ENCODE data around the gene RPL28.

The RPL28 gene

DNA sequence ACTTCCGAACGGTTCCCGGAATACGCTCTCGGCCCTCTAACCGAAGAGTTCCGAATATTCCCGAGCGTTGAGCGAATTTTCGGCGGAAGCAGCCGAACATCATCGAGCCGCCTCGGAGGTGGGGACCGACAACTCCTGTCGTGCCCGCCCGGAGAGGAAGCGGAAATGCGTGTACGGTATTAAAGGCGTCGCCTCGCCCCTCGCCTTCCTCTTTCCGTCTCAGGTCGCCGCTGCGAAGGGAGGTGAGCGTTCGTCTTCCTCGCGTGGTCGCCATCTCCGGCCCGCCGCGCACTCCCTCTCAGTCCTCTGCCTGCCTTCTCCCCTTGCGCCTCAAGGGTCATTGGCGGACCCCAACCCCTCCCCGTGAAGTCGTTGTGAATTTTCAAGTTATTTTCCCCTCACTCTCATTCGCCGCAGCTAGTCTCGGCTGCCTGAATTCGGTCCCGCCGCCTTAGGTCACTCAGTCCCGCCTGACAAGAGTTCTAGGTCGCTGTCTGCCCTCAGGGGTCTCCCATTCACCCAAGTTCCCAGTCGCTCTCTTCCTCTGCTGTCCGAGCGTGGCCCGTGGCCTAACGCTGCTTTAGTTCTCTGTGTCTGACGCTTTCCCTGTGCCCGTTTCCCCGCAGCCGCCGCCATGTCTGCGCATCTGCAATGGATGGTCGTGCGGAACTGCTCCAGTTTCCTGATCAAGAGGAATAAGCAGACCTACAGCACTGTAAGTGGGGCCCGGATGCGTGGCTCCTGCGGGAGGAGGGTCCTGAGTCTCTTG, at the start of gene RPL28:
TSS of gene RPL28 (plus strand) at position 209 of the 769 bp plus-strand sequence. CDS start at position 635, 426 bp downstream.
- peak; percentile 92 for FAIRE-seq

GRCh38 chr19:55336101-55336500, 49.6 kb upstream of the RPL28 start:
- FAIRE-seq, result no peak

GRCh38 chr19:55339105-55339888, 46.4 kb upstream of the RPL28 start, which contains the start of gene KMT5C:
Gene KMT5C, plus strand, starts transcription at chr19:55339876. Its CDS starts 2,061 bp downstream, at chr19:55341937.
- FAIRE-seq, result peak; percentile 100

DNA sequence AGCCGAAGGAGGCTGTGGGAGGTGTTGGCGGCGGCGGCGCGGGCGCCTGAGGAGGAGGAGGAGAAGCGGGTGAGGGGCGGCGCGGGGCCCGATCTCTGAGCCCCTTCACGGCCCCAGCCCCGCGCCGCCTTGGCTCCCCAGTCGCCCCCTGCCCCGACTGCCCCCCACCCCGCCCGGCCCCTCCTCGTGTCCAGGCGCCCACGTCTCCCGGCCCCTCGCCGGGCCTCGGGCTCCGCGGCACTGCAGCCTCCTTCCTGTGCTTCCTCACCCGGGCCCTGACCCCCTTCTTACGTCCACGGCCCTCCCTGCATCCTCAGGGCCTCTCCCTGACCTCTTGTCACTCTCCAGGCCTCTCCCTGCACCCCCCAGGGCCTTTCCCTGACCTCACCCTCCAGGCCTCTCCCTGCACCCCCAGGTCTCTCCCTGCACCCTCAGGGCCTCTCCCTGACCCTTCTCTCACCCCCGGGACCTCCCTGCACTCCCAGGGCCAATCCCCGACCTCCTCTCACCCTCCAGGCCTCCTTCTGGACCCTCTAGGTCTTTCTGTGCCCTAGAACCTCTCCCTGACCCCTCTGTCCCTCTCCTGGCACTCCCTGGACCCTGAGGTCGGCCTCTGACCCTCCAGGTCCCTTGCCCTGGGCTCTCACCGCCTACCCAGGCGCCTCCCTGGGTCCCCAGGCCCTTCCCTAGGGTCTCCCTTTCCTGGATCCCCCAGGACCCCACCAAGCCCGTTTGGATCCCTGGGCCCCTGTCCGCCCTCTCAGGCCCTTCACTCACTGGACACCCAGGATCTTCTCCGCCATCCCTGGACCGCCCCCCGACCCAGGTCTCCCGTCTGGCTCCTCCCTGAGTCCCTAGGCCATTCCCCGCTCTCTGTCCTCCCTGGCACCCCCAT, 45.6 kb upstream of the RPL28 start:
- FAIRE-seq, result no peak

- FAIRE-seq, result no peak
Observed at GRCh38 chr19:55340784-55341147, 45.0 kb upstream of the RPL28 start.

DNA sequence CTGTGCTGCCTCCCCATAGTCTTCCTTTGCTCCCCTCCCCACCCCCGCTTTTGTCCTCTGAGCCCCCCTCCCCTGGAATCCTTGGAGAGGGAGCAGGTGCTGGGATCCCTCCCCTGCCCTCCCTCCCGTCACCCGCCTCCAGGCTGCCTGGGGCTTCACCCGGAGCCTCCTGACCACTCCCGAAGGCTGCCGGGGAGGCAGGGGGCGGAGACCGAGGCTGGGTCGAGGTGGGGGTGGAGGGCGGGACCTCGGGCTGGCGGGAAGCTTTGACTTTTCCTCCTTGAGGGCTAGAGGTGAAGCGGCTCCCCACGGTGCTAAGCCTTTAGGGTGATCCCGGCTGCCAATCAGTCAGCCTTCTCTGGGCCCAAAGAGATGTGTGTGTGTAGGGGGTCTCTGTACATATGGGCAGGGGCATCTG, 44.6 kb upstream of the RPL28 start:
- no peak for FAIRE-seq

DNA sequence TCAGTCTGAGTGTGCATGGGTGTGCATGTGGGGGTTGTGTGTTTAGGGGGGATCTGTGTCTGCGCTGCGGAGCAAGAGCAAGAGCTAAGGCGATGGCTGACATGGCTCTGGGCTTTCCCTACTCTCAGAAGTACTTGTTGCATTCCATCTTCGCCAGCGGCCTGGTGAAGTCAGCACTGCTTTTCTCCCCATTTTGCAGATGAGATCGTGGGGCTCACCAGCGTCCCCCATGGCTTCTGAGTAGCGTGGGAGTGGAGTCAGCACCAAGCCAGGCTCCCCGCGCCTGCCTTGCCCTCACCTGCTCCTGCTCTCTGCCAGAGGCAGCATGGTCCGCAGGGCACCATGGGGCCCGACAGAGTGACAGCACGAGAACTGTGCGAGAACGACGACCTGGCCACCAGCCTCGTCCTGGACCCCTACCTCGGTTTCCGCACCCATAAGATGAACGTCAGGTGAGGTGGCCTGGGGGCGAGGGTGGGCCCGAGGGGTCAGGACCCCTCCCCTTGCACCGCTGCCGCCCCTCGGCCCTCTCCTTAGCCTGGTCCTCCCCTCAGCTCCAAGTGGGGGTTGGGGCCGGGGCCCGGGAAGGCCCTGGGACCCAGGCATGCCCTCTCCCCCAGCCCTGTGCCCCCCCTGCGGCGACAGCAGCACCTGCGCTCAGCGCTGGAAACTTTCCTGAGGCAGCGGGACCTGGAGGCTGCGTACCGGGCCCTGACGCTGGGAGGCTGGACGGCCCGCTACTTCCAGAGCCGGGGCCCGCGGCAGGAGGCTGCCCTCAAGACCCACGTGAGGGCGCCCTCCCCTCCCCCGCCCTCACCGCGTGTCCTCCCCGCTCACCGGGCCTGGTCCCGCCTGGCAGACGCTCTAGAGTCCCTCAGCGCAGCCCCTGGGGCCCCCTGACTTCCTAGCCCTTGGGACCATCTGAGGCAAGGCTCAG, 43.9 kb upstream of the RPL28 start:
- FAIRE-seq, result no peak

GRCh38 chr19:55344444-55344843, 41.3 kb upstream of the RPL28 start:
- FAIRE-seq, result no peak

DNA sequence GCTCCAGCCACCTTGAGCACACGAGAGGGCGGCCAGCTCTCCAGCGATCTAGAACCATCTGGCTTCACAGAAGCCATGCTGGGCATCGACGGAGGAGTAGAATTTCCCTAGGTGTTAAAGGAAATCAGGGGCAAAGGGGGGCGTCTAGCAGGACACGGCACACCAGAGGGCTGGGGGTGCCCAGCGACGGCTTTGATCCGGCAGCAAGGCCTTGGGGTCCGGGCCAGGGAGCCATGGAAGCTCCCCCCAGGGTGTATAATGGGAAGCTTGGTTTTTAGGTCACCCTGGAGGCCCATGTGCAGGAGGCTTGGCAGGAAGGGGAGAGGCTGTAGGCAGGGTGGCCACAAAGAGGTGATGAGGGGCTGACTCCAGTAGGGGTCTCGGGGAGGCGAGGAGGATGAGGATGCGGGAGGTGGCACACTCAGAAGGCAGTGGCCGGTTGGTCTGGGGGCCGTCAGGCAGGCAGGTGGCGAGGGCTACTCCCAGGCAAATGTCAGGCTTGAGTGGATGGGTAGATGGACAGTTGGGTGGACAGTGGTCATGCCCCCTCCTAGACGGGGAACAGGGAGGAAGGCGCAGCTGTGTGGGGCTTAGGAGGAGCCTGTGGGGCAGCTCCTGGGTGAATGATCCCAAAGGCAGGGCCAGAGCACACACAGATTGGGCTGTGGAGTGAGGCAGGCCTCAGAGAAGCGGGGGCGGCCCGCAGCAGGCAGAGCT, 40.5 kb upstream of the RPL28 start:
- FAIRE-seq, result no peak

- no peak for FAIRE-seq
Observed at GRCh38 chr19:55345818-55346724, 39.7 kb upstream of the RPL28 start.

- no peak for FAIRE-seq
Observed at GRCh38 chr19:55346725-55347441, 38.8 kb upstream of the RPL28 start.

DNA sequence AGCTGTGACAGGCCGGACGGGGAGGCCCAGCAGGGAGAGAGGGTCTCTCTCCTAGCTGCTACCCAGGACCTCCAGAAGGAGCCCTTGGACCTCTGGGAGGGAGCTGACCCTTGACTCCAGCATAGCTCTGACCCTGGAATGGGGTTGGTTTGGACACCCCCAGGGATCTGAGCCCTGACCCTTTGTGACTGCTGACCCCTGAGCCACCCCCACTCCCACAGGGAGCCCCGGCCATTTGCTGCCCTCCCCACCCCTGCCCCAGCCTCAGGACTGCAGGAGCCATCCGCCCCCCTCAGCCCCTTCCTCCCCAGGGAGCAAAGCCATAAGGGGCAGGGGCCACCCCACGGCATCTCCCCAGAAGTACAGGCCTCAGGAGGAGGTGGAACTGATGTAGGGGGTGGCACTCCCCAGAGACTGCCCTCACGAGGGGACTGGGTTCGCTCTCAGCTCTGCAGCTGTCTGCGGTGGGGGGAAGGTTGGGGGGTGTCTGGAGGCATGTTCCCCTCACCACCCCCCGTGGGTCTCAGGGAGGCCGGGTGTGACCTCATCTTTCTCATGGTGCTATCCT, 38.2 kb upstream of the RPL28 start:
- FAIRE-seq, result no peak

- FAIRE-seq, result no peak
Observed at GRCh38 chr19:55348317-55349034, 37.3 kb upstream of the RPL28 start.

DNA sequence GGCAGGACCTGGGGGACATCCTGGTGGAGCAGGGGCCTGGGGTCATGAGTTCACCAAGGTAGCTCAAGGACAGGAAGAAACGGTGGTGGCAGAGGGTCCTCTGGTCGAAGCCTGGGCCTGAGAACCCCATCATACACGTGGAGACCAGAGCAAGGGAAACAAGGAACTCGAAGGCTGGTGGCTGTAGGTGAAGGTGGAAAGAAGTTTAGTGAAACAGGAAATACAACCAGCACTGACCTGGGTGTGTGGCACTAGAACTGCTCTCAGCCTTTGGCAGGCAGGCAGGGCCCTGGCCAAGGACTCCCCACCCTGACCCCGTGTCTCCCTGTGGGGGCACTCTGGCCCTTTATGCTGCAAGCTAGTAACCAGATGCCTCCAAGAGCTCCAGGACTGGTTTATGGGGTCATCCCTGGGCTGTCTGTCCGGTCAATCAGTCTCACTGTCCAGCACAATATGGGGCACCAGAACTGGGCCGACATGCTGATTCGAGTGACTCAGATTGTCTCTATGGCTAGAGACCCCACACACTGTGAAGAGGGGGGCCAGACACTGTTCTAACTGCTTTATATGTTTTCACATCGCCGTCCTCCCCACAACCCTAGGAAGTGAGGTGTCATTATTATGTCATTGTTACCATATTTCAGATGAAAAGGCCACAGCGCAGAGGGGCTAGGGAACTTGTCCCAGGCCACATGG, 35.0 kb upstream of the RPL28 start:
- no peak for FAIRE-seq

- FAIRE-seq, result no peak
Observed at GRCh38 chr19:55352040-55352439, 33.7 kb upstream of the RPL28 start.

- FAIRE-seq, result no peak
Observed at GRCh38 chr19:55352549-55353145, 33.1 kb upstream of the RPL28 start.

DNA sequence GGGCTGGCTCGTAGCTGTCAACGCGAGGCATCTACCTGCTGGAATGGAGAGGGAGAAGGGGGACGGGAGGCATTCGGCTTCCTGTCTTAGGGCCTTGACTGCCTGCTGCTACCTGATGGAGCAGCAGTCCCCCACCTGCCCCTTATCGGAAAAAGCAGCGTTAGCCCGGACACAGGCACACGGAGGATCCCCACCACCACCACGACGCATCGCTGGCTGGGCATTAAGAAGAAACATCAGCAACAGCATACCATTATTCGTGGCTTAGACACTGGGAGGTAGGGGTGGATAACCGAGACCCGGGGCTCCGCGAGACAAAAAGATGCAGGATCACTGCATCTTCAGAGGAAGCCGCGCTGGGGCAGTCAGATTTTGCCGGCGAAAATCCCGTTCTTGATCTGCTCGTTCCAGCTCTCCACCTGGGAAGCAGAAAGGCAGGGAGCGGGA, 32.4 kb upstream of the RPL28 start:
- no peak for FAIRE-seq
